ENCODE data around the gene LAMA3.

LAMA3 gene, protein sequence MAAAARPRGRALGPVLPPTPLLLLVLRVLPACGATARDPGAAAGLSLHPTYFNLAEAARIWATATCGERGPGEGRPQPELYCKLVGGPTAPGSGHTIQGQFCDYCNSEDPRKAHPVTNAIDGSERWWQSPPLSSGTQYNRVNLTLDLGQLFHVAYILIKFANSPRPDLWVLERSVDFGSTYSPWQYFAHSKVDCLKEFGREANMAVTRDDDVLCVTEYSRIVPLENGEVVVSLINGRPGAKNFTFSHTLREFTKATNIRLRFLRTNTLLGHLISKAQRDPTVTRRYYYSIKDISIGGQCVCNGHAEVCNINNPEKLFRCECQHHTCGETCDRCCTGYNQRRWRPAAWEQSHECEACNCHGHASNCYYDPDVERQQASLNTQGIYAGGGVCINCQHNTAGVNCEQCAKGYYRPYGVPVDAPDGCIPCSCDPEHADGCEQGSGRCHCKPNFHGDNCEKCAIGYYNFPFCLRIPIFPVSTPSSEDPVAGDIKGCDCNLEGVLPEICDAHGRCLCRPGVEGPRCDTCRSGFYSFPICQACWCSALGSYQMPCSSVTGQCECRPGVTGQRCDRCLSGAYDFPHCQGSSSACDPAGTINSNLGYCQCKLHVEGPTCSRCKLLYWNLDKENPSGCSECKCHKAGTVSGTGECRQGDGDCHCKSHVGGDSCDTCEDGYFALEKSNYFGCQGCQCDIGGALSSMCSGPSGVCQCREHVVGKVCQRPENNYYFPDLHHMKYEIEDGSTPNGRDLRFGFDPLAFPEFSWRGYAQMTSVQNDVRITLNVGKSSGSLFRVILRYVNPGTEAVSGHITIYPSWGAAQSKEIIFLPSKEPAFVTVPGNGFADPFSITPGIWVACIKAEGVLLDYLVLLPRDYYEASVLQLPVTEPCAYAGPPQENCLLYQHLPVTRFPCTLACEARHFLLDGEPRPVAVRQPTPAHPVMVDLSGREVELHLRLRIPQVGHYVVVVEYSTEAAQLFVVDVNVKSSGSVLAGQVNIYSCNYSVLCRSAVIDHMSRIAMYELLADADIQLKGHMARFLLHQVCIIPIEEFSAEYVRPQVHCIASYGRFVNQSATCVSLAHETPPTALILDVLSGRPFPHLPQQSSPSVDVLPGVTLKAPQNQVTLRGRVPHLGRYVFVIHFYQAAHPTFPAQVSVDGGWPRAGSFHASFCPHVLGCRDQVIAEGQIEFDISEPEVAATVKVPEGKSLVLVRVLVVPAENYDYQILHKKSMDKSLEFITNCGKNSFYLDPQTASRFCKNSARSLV (N-terminal part only)

GRCh38 chr18:23689031-23689615, at the start of gene LAMA3:
TSS of gene LAMA3 (plus strand) at chr18:23689453. CDS start at chr18:23689684, 231 bp downstream.
- peak; percentile 33 for DNase-seq

- no peak for DNase-seq
Measured at GRCh38 chr18:23640052-23640451, 49.2 kb upstream of the LAMA3 start.

DNA sequence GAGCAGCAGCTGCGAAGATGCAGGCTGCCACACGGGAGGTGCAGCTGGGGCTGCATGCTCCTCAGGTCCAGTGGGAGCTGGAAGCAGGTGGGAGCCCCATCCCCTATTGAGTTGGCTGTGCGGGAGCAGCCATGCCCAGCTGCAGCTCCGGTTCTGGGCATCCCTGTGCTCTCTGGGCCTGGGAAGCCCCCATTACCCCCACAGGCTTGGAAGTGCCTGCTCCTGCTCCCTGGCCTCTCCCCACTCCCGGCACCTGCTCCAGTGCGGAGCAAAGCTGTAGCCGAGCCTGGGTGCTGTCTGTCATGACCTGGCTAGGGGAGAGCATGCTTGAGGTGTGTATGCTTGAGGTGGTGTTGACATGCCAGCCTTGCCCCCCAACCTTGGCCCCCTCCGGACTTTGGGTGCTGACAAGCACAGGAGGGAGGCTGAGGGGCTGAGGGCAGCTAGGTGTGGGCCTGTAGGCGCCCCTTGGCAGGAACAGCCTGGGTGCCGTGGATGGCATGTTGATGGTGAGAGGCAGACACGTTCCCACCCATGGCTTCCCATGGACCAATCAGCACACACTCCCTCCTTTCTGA, 48.0 kb upstream of the LAMA3 start:
- no peak for DNase-seq

GRCh38 chr18:23641937-23642666, 47.2 kb upstream of the LAMA3 start:
- DNase-seq, result no peak

DNA sequence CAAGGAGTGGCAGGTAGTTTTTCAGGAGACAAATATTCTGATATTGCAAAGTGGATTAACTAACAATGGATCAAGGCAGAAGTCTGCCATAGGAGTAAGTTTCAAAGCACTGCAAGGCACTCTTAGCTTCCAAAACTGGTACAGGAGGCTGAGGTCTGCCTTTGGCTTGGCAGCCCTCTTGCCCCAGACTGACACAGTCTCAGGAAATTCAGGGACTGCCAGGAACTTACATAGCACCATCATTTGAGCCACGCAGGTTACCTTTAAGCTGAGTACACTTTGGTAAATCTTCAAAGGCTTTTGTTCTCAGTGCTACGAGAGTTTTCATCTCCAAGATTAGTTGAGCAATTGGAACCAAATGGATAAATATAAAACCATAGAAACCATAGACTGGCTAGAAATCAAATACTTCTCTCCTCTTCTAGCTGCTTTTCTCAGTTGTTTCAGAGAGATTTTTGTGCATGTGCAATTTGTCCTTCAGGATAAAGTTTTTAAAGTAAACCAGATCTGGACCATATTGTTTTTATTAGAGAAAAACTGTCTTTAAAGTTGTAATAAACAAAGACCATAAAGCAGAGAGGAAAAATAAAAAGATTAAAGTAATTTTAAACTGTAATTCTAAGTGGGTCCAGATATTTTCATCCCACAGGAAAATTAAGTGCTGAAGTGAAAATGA, 45.3 kb upstream of the LAMA3 start:
- DNase-seq, result no peak

GRCh38 chr18:23645568-23646175, 43.6 kb upstream of the LAMA3 start:
- no peak for DNase-seq

- no peak for DNase-seq
Measured at GRCh38 chr18:23646282-23646681, 43.0 kb upstream of the LAMA3 start.

DNA sequence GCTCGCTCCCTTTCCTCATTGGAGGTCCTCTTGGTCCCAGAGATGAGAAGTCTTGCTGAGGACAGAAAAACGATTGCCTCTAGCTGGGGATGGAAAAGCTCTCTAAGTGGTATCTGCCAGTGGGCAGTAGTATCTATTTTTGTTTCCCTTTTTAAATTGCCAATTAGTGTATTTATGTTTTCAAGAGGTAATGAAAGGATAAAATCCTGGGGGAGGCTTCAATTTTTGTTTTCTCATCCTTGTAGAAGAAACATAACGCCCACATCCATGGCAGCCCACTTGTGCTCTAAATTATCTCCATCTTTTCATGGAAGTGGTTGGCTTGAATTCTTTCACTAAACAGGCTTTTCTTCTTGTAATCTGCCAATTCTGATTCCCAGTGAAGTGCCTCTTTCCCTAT, 40.8 kb upstream of the LAMA3 start:
- no peak for DNase-seq

DNA sequence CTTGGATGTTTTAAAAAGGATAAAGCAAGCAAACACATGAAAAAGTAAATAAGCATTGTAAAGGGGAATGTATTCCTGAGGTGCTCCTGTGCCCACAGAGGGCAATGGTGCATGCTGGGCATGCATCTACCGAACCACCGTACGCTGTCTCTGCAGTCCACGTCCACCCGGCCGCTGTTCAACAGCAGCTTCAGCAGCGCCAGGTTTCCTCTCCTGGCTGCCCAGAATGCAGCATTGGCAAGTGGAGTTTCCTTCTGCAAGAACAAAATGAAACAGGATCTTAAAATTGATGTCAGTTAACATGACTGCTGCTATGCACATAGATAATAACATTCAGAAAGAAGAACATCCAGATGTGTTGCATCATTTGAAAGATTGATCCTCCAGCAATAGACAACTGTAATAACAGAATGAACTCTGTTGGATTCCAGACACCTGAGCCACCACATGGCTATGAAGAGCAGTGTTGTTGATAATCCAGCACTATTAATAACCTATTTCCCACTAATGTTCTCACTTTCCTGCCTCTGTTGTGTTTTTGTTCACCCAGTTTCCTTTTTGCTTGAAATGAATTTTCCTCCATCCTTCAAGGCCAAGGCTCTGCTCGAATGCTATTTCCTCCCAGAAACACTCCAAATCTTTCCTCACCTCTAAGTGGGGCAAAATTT, 40.2 kb upstream of the LAMA3 start:
- DNase-seq, result no peak

GRCh38 chr18:23650968-23651927, 38.0 kb upstream of the LAMA3 start:
- DNase-seq, result no peak

- DNase-seq, result no peak
Measured at GRCh38 chr18:23652232-23652631, 37.0 kb upstream of the LAMA3 start.

GRCh38 chr18:23658285-23658684, 31.0 kb upstream of the LAMA3 start:
- no peak for DNase-seq

GRCh38 chr18:23661735-23662308, 27.4 kb upstream of the LAMA3 start:
- no peak for DNase-seq

DNA sequence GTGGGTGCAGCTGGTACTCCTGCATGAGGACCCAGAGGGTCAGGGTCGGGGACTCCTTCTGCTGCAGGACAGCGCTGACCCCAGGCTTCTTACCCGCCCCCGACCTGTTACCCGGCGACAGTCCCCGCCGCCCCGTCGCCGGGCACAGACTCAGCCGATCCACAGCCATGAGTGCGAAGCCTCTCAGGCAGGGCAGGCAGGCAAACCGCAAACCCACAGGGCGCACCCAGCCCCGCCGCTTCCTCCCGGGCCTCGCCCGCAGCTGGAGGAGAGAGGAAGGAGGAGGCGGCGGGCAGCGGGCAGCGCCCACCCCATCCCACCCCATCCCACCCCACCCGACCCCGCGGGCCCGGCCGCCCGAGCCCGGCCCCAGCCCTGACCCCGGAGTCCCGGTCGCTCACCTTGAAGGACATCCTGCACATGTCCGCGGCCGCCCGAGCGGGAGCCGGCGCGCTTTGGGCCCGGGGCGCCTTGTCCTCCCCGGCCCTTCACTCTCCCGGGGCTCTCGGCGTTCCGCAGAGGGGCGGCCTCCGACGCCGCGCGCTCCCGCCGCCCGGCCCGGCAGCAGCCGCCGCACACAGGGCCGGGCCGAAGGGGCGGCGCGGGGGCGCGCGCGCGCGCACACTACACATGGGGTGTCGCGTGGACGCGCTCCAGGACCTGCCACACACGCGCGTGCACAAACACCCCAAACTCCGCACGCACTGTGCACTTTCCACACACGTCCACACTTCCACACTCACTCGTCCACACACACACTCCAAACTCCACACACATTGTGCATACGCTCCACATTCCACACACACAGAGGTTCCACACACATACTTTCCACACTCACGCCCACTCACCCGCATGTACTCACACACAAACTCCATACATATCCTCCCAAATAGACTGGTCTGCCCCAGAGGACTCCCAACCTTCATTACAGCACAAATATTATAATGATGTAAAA, 26.7 kb upstream of the LAMA3 start, which contains the start of gene ANKRD29:
Gene ANKRD29 (minus strand): TSS at position 603 of the 955 bp plus-strand sequence. CDS start 181 bp downstream, at position 422.
- no peak for DNase-seq

DNA sequence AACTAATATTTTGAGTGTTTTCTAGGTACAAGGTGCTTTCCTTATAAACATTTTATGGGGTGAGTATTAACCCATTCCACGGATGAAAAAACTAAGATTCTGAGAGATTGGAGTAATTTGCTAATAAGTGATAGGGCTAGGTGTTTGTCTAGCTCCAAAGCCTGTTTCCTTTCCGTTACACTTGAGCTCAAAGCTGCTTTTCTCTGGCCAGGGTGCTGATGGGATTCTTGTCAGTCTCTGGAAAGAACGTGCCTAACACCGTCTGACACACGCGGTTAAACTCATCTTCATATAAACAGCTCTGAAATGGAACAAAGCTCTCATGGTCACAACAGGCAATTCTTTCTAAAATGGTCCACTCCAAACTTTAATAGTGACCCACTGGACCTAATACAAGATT, 24.6 kb upstream of the LAMA3 start:
- DNase-seq, result no peak

DNA sequence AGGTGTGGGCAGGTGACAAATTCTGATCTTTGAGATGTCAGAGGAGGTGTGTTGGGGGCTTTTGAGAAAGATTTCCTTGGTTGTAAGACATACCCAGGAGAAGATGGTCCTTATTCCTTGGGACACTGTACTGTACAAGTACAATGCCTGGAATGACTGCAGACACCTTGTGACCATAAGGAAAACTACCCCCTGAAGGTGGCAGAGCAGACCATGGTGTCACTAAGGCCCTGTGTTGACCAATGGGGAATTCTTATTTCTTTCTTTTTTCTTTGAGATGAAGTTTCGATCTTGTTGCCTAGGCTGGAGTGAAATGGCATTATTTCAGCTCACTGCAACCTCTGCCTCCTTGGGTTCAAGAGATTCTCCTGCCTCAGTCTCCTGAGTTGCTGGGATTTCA, 22.1 kb upstream of the LAMA3 start:
- DNase-seq, result no peak

- DNase-seq, result no peak
Measured at GRCh38 chr18:23668731-23669130, 20.5 kb upstream of the LAMA3 start.
